Left lung (tissue), 10 donors: Measurements from ENCODE around the gene ITGA11. TPM values are rescaled to one million over a fixed set of nuclear protein-coding genes. Genes with fewer than 3 reads are reported as not detected.
A peak's percentile ranks its signal among the peaks of the same experiment; 100 is the strongest.

Source experiments
- ATAC-seq: fragments of 200-7000 bp; cut with Tn5 transposase; one replicate; pipeline ENCODE4 v1.9.1; 2020; ENCODE audit warnings: moderate library complexity
- DNase-seq, 4 donors: peaks; one replicate each; pipeline ENCODE4 v3.0.0-alpha.2; 2013 to 2020
- H3K27ac ChIP-seq, 2 donors: fragments of 200-600 bp; sonication (generic) in 1 of 2; one replicate each; pipeline versions ENCODE4 v1.5.0 to v1.8.0; 2020 to 2021
- H3K27me3 ChIP-seq, 2 donors: fragments of 200-600 bp; sonication (generic) in 1 of 2; one replicate each; pipeline versions ENCODE4 v1.5.0 to v1.8.0; 2020 to 2021
- H3K36me3 ChIP-seq, 2 donors: fragments of 200-600 bp; sonication (generic) in 1 of 2; one replicate each; pipeline versions ENCODE4 v1.5.0 to v1.8.0; 2020 to 2021
- H3K4me1 ChIP-seq, 2 donors: fragments of 200-600 bp; one replicate each; pipeline ENCODE4 v1.8.0; 2021
- H3K4me3 ChIP-seq, 2 donors: fragments of 200-600 bp; sonication (generic) in 1 of 2; one replicate each; pipeline versions ENCODE4 v1.5.0 to v1.8.0; 2020 to 2021; ENCODE audit warnings: mild to moderate bottlenecking in 1 of 2
- H3K9me3 ChIP-seq, 2 donors: fragments of 200-600 bp; sonication (generic) in 1 of 2; one replicate each; pipeline versions ENCODE4 v1.5.0 to v1.8.0; 2020 to 2021
- CTCF ChIP-seq, 2 donors: fragments of 200-600 bp; sonication (generic) in 1 of 2; IDR thresholded peaks; one replicate each; pipeline versions ENCODE4 v1.5.0 to v1.8.0; 2021; ENCODE audit warnings: antibody characterized with exemption in 2 of 2
- intact Hi-C, 2 donors: fragments of 100-400 bp; cut with DNase I; formaldehyde crosslinking; loops; one replicate each; pipeline versions ENCODE4 v1.11.2 to v1.14.2; 2022
- polyA plus RNA-seq, 6 donors: library from polyadenylated mRNA; unstranded; fragments of 120-200 nt; gene quantifications; one replicate each; pipeline ENCODE4 v1.2.1, GENCODE V29; 2013; ENCODE audit not compliant: insufficient read length in 6 of 6
- total RNA-seq, 2 donors: library from RNA; stranded (reverse); fragmentation: NEBNext Ultra II Directional; extraction: Animal tissue kit (Norgen Biotek cat#: 25700); gene quantifications; one replicate each; pipeline ENCODE4 v1.2.1, GENCODE V29; 2021
- donor health status: DM: no; HTN: yes; CAD: no.
- donor health status: DM: no; HTN: no; CAD: no.

ITGA11 gene
- total and polyA plus RNA-seq, 8 donors = 1.1 to 7.3 (median 1.8) TPM

- Histone ChIP-seq H3K36me3 (no peaks in the 10 kb centered on the region), H3K27me3 (no peaks in the 10 kb centered on the region), H3K4me3 (no peak overlapping the region), H3K27ac (no peak overlapping the region), H3K9me3 (no peaks in the 10 kb centered on the region), H3K4me1 (no peaks in the 10 kb centered on the region)
- DNase-seq (peak in 2 of 4 donors; percentile 25 to 58), ATAC-seq (no peak)
- intact Hi-C loops = no loop called here
- TF ChIP-seq CTCF (IDR thresholded peaks at IDR 0.05) = no peak
These were observed 118.2 kb downstream of the ITGA11 start for GRCh38 chr15:68313501-68314410.

- H3K9me3 ChIP-seq = no peaks in the 10 kb centered on the region
- no peak overlapping the region for H3K4me3 ChIP-seq
- ATAC-seq (no peak), DNase-seq (peak in 1 of 4 donors; percentile 61)
- no peaks in the 10 kb centered on the region for H3K36me3 ChIP-seq
- no peak for TF ChIP-seq CTCF (IDR thresholded peaks at IDR 0.05)
- intact Hi-C loops = no loop called here
- no peak overlapping the region for H3K27ac ChIP-seq
- H3K4me1 ChIP-seq = no peaks in the 10 kb centered on the region
- H3K27me3 ChIP-seq = no peaks in the 10 kb centered on the region
These were observed 119.2 kb downstream of the ITGA11 start for GRCh38 chr15:68312701-68313204.

GRCh38 chr15:68311859-68312557, 120.0 kb downstream of the ITGA11 start:
- intact Hi-C loops = no loop called here
- H3K36me3 ChIP-seq = no peaks in the 10 kb centered on the region
- no peak for DNase-seq
- H3K4me3 ChIP-seq = no peak overlapping the region
- H3K27me3 ChIP-seq = no peaks in the 10 kb centered on the region
- TF ChIP-seq CTCF (IDR thresholded peaks at IDR 0.05) = no peak
- H3K4me1 ChIP-seq = no peaks in the 10 kb centered on the region
- no peak overlapping the region for H3K27ac ChIP-seq
- no peak for ATAC-seq
- H3K9me3 ChIP-seq = no peaks in the 10 kb centered on the region

GRCh38 chr15:68311464-68311835, 120.5 kb downstream of the ITGA11 start:
- intact Hi-C loops = no loop called here

More at GRCh38 chr15:68311464-68311835, 120.5 kb downstream of the ITGA11 start:
- no peak for ATAC-seq
- DNase-seq = no peak
- H3K4me3 ChIP-seq = no peak overlapping the region
- peaks cover 0 to 2% of the 10 kb centered on the region in 2 donors for H3K4me1 ChIP-seq
- TF ChIP-seq CTCF (IDR thresholded peaks at IDR 0.05) = no peak
- H3K9me3 ChIP-seq = no peaks in the 10 kb centered on the region
- H3K27ac ChIP-seq = no peak overlapping the region
- H3K36me3 ChIP-seq = no peaks in the 10 kb centered on the region
- H3K27me3 ChIP-seq = no peaks in the 10 kb centered on the region
